PC-3 (cell line): Measurements from ENCODE around the gene FGF12. TPM values are rescaled to one million over a fixed set of nuclear protein-coding genes. Genes with fewer than 3 reads are reported as not detected.

Source experiments
- ATAC-seq: fragments of 200-7000 bp; cut with Tn5 transposase; 2 replicates; pipeline ENCODE4 v1.9.1; 2020; ENCODE audit warnings: mild to moderate bottlenecking, moderate library complexity
- BruUV-seq: library from RNA; stranded (reverse); fragments of 400-500 nt; replicated peaks from 2 replicates; lab custom pipeline; 2021; lab: Mats Ljungman, UMichigan
- CTCF ChIA-PET: fragments of 300-600 bp; sonication (Branson Sonifier 250); formaldehyde crosslinking; loops from one replicate; lab custom pipeline; 2022; ENCODE audit warnings: antibody characterized with exemption; lab: Charles Lee
- POLR2A ChIA-PET: fragments of 300-600 bp; sonication (Branson Sonifier 250); formaldehyde crosslinking; loops from one replicate; lab custom pipeline; 2022; ENCODE audit warnings: antibody characterized with exemption; ENCODE audit not compliant: unreplicated experiment; lab: Charles Lee
- DNase-seq: peaks from one replicate; pipeline ENCODE4 v3.0.0-alpha.2; 2015
- H2AFZ ChIP-seq: fragments of 300-600 bp; sonication (generic); 2 replicates; pipeline ENCODE4 v1.6.0; 2016; ENCODE audit warnings: antibody characterized with exemption, low read length
- H3F3A ChIP-seq: fragments of 300-600 bp; sonication (generic); one replicate; pipeline ENCODE4 v1.6.0; 2017; ENCODE audit warnings: antibody characterized with exemption, low read length, control low read depth, mild to moderate bottlenecking; ENCODE audit not compliant: unreplicated experiment
- H3K27ac ChIP-seq: fragments of 300-600 bp; sonication (generic); 2 replicates; pipeline ENCODE4 v1.5.1; 2016; ENCODE audit warnings: mild to moderate bottlenecking, low read length
- H3K27me3 ChIP-seq: fragments of 300-600 bp; sonication (generic); 2 replicates; pipeline ENCODE4 v1.6.1; 2016; ENCODE audit warnings: low read length, mixed read lengths
- H3K36me3 ChIP-seq: fragments of 300-600 bp; sonication (generic); 2 replicates; pipeline ENCODE4 v1.6.1; 2016; ENCODE audit warnings: low read depth, mixed run types, low read length, mixed read lengths
- H3K4me1 ChIP-seq: fragments of 300-600 bp; sonication (generic); 2 replicates; pipeline ENCODE4 v1.5.1; 2016; ENCODE audit warnings: low read length; ENCODE audit not compliant: insufficient read depth
- H3K4me2 ChIP-seq: fragments of 300-600 bp; sonication (generic); 2 replicates; pipeline ENCODE4 v1.6.0; 2016; ENCODE audit warnings: low read length
- H3K4me3 ChIP-seq: fragments of 300-600 bp; sonication (generic); 2 replicates; pipeline ENCODE4 v1.5.1; 2016; ENCODE audit warnings: mild to moderate bottlenecking, low read length, mixed read lengths
- H3K79me2 ChIP-seq: fragments of 300-600 bp; sonication (generic); 2 replicates; pipeline ENCODE4 v1.6.1; 2017; ENCODE audit warnings: low read length, mixed read lengths
- H3K9ac ChIP-seq: fragments of 300-600 bp; sonication (generic); 2 replicates; pipeline ENCODE4 v1.6.0; 2016; ENCODE audit warnings: mild to moderate bottlenecking, low read length
- H3K9me2 ChIP-seq: fragments of 300-600 bp; sonication (generic); replicated peaks from 2 replicates; pipeline ENCODE4 v1.6.1; 2016; ENCODE audit warnings: mixed run types, low read length, mixed read lengths
- H3K9me3 ChIP-seq: fragments of 300-600 bp; sonication (generic); 2 replicates; pipeline ENCODE4 v1.6.1; 2016; ENCODE audit warnings: low read length, mixed read lengths
- H4K20me1 ChIP-seq: fragments of 300-600 bp; sonication (generic); 2 replicates; pipeline ENCODE4 v1.6.1; 2016; ENCODE audit warnings: low read length, mixed read lengths
- CTCF ChIP-seq: fragments of 300-600 bp; sonication (generic); conservative IDR thresholded peaks from 2 replicates; pipeline ENCODE4 v1.5.1; 2017; ENCODE audit warnings: antibody characterized with exemption, low read depth, mild to moderate bottlenecking, low read length
- EZH2 ChIP-seq: fragments of 300-600 bp; sonication (generic); IDR thresholded peaks from one replicate; pipeline ENCODE4 v1.6.1; 2017; ENCODE audit warnings: antibody characterized with exemption, mild to moderate bottlenecking, low read length; ENCODE audit not compliant: unreplicated experiment
- EZH2phosphoT487 ChIP-seq: fragments of 300-600 bp; sonication (generic); IDR thresholded peaks from 2 replicates; pipeline ENCODE4 v1.6.1; 2018; ENCODE audit warnings: mild to moderate bottlenecking, antibody characterized with exemption, low read length, borderline replicate concordance
- intact Hi-C: fragments of 100-400 bp; cut with micrococcal nuclease; formaldehyde crosslinking; loops from 2 replicates; pipeline ENCODE4 v1.9.0; 2023
- total RNA-seq: library from RNA; depleted of rRNA; stranded (reverse); fragments of >200 nt; gene quantifications from 2 replicates; pipeline ENCODE4 v1.2.3, GENCODE V29; 2014

FGF12 gene
- total RNA-seq, 1 experiment from 2014 or later: not detected

- no peak overlapping the region for H3K4me2 ChIP-seq
- POLR2A ChIA-PET: no interaction called here
- no peaks in the 10 kb centered on the region for H3K79me2 ChIP-seq
- no peak overlapping the region for H3K4me3 ChIP-seq
- H3K27ac ChIP-seq: no peak overlapping the region
- no peaks in the 10 kb centered on the region for H3K9me2 ChIP-seq
- peaks cover 35% of the 10 kb centered on the region for H3K27me3 ChIP-seq
- H3K9me3 ChIP-seq: no peaks in the 10 kb centered on the region
- H4K20me1 ChIP-seq: no peaks in the 10 kb centered on the region
- H3F3A ChIP-seq: no peaks in the 10 kb centered on the region
- DNase-seq: no peak
- no TSS peak for BruUV-seq
- no peaks in the 10 kb centered on the region for H3K36me3 ChIP-seq
- H3K9ac ChIP-seq: no peak overlapping the region
- TF ChIP-seq CTCF (no peak), EZH2phosphoT487 (no peak), EZH2 (no peak)
- CTCF ChIA-PET: no interaction called here
- H3K4me1 ChIP-seq: no peaks in the 10 kb centered on the region
- ATAC-seq: no peak
- H2AFZ ChIP-seq: no peak overlapping the region
- intact Hi-C loops: no loop called here
These were observed 372.7 kb downstream of the FGF12 start for GRCh38 chr3:192354687-192355086.

- H3K27me3 ChIP-seq: peaks cover 35% of the 10 kb centered on the region
- no TSS peak for BruUV-seq
- H3K36me3 ChIP-seq: no peaks in the 10 kb centered on the region
- no peak overlapping the region for H3K9ac ChIP-seq
- no peaks in the 10 kb centered on the region for H3K79me2 ChIP-seq
- H3K9me2 ChIP-seq: no peaks in the 10 kb centered on the region
- no peak overlapping the region for H3K27ac ChIP-seq
- ChIA-PET POLR2A (no interaction called here), CTCF (no interaction called here)
- ATAC-seq (no peak), DNase-seq (no peak)
- no peaks in the 10 kb centered on the region for H3K4me1 ChIP-seq
- no peaks in the 10 kb centered on the region for H3K9me3 ChIP-seq
- TF ChIP-seq EZH2: no peak
- TF ChIP-seq EZH2phosphoT487: no peak
- TF ChIP-seq CTCF: no peak
- H2AFZ ChIP-seq: no peak overlapping the region
- H3K4me3 ChIP-seq: no peak overlapping the region
- no peaks in the 10 kb centered on the region for H4K20me1 ChIP-seq
- intact Hi-C loops: no loop called here
- H3K4me2 ChIP-seq: no peak overlapping the region
- no peaks in the 10 kb centered on the region for H3F3A ChIP-seq
These were observed 375.2 kb downstream of the FGF12 start for GRCh38 chr3:192352142-192352541.

DNA sequence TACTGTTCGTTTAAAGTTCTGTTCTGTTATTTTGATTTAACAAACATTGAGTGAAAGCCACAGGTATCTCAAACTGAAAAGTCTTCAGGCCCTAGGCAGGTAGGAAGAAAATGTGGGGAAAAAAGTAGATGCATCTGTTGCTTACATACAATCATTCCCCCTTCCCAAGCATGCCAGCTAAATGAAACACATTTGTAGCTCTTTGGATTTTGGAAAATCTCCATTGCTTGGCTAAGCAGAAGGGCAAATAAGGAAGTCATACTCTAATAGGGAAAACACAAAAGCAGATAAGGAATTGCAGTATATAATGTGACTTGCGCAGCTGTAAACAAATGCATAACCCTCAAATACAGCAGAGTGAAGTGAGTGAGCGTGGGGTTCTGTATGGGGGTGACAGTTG, 375.9 kb downstream of the FGF12 start:
- Histone ChIP-seq H3K27me3 (peaks cover 35% of the 10 kb centered on the region), H3K79me2 (no peaks in the 10 kb centered on the region), H3K4me3 (no peak overlapping the region), H3K9me3 (no peaks in the 10 kb centered on the region), H3F3A (no peaks in the 10 kb centered on the region), H3K9ac (no peak overlapping the region), H3K9me2 (no peaks in the 10 kb centered on the region), H4K20me1 (no peaks in the 10 kb centered on the region), H3K36me3 (no peaks in the 10 kb centered on the region), H2AFZ (no peak overlapping the region), H3K4me2 (no peak overlapping the region), H3K27ac (no peak overlapping the region), H3K4me1 (no peaks in the 10 kb centered on the region)
- POLR2A ChIA-PET: no interaction called here
- no peak for ATAC-seq
- DNase-seq: no peak
- BruUV-seq: no TSS peak
- CTCF ChIA-PET: no interaction called here
- no peak for TF ChIP-seq EZH2
- TF ChIP-seq EZH2phosphoT487: no peak
- TF ChIP-seq CTCF: no peak
- intact Hi-C loops: no loop called here
